GM19467 (cell line): Measurements from ENCODE around the gene B4GALT5.
"Not testable (repeated sequence)": the region's sequence is repeated elsewhere in the genome, so short reads cannot be mapped to it uniquely, and the experiment has no call there.

ENCODE experiments used
- ATAC-seq: cut with Tn5 transposase; IDR thresholded peaks from one replicate; pipeline ENCODE4 v1.9.1; 2021; ENCODE audit warnings: mild to moderate bottlenecking, moderate library complexity; ENCODE audit not compliant: unreplicated experiment

B4GALT5 gene

DNA sequence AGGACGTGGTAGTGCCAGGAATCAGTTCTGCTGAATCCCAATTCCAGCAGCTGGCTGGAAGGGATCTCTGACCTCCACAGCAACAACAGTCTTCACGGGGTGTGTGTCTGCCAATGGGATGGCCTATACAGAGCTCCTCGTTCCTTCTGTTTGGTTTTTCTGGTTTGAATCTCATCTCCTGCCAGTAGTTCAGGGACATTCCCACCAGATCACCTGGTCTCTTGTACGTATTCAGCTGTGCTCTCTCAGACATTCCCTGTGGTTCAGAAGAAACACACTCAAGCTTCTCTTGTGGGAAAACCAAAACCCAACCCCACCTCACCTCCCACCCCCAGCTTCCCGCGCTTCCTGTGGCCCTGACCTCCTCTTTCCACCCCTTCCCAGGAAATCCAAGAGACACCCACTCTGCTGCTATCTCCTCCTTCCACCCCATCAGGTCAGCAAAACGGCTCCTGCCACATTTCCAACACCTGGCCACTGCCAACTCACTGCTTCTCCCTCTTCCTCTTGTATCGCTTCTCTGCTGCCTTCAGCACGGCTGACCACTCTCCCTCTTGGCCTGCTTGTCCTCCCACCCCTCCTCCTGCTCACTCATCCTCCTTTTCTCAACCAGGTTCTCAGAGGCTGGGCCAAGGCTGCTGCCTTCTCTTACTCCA is 82.5 kb downstream of the B4GALT5 start:
- peak; percentile 14 for ATAC-seq

DNA sequence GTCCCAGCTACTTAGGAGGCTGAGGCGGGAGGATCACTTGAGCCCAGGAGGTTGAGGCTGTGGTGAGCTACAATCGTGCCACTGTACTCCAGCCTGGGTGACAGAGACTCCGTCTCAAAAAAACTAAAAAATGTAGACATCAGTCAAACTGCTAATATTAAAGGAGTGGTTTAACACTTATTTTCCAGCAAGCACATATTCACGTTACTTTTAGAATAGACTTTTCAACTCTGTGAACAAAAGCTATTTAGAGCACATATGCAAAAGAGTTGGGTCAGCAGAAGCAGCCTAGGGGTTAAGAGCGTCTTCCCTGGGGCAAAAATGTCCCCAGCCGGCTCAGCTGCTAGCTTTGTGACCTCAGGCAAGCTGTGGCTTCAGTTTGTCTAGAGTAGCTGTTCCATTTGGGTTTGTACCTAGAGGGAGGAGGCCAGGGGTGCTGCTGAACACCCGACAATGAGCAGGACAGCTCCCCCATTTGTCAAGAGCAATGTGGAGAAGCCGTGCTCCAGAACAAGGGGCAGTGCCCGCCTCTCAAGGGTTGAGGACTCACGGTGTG is 83.2 kb downstream of the B4GALT5 start:
- peak; percentile 70 for ATAC-seq

DNA sequence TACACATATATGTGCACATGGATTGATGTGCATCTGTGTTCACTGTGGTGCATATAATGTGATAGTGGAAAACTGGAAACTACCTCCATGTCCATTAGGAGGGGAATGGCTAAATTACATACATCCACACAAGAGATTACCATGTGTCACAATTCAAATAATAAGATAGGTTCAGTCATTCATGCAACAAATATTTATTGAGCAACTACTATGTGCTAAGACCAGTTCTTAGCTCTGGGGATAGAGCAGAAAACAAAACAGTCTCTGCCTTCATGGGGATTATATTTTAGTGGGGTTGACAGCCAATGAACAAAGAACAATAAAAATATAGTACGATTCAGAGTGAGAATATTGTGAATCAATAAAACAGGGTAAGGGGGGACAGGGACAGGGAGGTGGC is 84.1 kb downstream of the B4GALT5 start:
- no peak for ATAC-seq

DNA sequence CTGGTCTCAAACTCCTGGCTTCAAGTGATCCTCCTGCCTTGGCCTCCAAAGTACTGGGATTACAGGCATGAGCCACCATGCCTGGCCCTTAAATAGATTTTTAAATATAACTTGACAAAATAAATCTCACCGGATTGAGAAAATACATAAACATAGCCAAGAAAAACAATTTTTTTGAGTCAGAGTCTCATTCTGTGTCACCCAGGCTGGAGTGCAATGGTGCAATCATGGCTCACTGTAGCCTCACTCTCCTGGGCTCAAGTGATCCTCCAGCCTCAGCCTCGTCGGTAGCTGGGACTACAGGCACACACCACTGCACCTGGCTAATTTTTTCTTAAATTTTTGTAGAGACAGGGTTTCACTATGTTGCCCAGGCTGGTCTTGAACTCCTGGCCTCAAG is 85.4 kb downstream of the B4GALT5 start:
- ATAC-seq: not testable (repeated sequence)

DNA sequence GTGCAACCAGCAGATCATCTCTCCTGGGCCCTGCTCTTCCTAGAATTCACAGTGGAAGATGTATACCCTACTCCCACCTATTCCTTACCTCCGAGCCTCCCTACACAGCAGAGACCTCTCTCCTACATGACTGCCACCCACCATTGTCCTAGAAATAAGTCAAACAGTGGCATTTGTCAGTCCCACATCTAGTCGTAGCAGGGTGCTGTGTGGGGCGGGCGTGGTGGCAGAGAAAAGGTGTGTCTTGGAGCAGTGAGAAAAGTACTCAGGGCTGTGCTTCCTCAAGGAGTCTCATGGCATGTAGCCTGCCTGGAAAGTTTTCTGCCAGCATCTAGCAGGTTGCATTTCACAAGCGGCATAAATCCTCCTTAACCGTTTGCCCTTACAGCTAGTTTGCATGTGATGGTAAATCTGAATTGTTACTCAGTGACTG is 86.3 kb downstream of the B4GALT5 start:
- ATAC-seq: no peak

DNA sequence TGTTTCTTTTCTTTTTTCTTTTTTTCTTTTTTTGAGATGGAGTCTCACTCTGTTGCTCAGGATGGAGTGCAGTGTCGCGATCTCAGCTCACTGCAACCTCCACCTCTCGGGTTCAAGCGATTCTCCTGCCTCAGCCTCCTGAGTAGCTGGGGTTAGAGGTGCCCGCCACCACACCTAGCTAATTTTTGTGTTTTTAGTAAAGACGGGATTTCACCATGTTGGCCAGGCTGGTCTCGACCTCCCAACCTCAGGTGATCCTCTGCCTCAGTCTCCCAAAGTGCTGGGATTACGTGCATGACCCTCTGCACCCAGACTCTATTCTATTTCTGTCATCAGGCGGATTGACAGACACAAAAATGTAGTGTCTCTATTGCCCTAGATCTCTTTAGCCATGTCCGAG is 88.7 kb downstream of the B4GALT5 start:
- ATAC-seq: not testable (repeated sequence)

DNA sequence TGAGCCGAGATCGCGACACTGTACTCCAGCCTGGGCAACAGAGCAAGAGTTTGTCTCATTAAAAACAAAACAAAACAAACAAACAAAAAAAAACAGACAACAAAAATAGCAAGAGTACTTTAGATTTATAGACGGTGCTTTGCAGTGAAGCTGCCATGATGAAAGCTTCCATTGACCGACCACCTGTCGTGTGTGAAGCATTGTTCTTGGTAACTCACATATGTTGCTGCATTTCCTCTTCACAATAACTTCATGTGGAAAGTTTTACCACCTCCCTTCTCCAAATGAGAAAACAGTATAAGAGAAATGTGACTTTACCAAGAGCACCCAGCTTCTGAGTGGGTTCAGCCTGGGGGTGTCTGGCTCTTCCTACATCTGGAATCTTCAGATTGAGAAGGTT is 89.4 kb downstream of the B4GALT5 start:
- no peak for ATAC-seq

DNA sequence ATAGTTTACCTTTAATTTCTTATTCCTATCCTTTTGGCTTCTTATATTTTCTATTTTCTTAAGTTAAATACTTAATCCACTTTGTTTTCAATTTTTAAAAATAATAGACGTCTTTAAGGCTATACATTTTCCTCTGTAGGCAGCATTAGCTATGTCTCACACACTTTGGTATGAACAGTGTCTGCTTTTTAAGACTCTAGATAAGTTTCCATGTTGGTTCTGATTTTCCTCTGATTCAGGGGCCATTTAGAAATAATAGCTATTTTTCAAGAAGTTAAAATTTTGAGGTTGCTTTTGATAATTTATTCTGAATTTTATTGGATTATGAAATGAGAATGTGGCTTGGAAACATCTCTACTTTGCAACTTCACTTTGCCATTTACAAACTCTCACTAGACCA is 91.4 kb downstream of the B4GALT5 start:
- ATAC-seq: no peak

DNA sequence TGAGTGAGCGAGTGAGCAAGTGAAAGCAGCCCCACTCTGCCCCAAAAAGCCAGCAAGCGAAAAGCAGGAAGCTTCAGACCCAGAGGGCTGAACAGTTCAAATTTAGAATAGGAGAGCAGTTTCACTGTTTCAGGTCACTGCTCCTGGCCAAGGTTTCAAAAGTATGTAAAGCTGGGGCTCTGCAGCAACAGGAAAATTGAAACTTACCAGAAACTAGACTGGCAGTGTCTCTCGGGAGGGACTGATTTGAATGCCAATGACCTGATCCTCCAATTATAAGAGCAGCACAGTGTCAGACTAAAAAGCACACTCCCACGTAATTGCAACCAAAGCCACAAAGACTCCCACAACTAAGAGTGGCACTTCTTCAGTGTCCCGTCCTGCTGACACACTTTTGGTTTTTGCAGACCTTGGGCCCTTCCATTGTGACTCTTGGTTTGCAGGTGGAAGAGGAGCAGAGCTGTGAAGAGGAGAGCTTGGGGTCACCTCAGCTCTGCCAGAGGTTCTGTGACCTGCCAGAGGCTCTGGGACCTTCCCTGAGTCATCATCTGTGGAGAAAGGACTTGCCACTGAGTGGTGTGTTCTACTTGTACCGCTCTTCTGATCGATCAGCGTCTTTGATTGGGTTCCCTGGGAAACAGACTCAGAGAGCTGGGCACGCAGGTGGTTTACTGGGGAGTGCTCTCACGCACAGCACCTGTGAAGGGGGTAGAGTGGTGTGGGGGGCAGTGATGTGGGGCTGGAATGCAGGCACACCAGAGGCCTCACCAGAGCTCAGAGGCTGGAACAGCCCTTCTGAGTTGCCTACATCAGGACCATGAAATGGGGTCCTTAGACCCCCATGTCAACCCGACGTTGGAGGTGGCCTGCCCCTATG is 93.1 kb downstream of the B4GALT5 start:
- peak; percentile 74 for ATAC-seq

DNA sequence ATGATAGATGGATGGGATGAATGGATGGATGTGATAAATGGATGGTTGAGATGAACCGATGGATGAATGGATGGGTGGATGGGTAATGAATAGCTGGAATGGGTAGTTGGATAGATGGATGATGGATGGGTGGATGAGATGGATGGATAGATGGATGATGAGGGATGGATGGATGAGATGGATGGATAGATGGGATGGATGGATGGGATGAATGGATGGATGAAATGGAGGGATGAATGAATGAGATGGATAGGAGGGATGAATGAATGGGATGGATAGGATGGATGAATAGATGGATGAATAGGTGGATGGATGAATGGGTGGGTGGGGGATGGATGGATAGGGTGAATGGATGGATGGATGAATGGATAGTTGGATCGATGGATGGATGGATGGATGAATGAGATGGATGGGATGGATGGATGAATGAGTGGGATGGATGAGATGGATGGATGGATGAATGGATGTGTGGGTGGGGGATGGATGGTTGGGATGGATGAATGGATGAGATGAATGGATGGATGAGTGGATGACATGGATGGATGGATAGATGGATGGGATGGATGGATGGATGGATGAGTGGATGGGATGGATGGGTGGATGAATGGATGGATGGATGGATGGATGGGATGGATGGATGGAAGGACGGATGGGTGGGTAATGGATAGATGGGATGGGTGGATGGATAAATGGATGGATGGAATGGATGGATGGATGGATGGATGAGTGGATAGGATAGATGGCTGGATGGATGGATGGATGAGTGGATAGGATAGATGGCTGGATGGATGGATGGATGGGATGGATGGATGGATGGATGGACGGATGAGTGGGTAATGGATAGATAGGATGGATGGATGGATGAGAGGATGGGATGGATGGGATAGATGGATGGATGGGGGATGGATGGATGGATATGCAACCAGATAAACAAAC is 94.3 kb downstream of the B4GALT5 start:
- no peak for ATAC-seq

DNA sequence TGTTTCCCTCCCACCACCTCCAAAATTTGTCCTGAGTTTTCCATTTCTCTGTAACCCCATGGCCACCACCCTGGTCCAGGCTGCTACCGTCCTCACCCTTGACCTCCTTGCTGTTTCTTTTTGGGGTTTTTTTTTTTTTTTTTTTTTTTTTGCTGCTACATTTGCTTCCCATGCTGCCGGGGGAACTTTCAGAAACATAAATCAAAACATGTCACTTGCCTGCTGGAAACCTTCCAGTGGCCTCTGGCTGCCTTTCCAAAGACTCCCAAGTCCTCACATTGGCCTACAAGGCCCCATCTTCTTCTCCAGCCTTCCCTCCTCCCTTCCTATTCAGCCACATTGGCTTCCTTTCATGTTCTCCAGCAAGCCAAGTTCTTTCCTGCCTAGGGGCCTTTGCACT is 95.4 kb downstream of the B4GALT5 start:
- ATAC-seq: no peak

DNA sequence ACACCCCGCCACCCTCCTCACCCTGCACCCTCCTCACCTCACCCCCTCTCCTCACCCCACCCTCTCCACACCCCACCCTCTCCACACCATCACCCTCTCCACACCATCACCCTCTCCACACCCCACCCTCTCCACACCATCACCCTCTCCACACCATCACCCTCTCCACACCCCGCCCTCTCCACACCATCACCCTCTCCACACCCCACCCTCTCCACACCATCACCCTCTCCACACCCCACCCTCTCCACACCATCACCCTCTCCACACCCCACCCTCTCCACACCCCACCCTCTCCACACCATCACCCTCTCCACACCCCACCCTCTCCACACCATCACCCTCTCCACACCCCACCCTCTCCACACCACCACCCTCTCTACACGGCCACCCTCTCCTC is 96.3 kb downstream of the B4GALT5 start:
- ATAC-seq: not testable (repeated sequence)

DNA sequence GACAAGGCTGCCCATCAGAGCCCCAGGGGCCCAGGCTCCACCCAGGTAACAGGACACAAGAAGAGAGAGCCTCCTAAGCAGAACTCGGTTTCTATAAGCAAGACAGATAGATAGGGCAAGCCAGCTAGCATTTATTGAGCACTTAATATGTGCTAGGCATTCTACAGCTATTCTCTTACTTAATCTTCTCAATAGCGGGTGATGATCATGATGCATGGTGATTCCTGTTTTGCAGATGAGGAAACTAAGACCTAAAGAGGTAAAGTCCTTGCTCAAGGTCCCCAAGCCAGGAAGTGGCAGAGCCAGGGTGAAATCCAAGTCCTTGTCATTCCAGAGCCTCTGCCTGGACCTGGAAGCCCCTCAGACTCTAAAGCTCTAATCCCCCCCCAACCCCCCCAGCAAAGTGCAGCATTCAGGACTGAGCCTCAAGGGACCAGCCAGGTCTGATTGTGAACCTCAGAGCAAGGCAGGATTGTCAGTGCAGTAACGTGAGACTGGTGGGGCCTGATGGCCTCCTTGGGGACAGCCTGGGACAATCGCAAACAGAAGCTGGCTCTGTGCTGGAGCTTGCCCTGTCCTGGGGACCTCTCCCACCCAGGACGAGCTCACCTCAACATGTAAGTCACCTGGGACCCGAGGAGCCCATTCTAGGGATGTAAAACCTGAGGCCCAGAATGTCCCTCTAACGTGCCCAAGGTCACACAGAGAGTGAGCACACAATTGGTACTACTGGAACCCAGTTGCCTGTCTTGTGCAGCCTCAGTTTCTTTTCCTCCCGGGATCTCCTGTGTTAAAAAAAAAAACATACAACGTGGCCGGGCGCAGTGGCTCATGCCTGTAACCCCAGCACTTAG is 97.3 kb downstream of the B4GALT5 start:
- ATAC-seq: no peak

DNA sequence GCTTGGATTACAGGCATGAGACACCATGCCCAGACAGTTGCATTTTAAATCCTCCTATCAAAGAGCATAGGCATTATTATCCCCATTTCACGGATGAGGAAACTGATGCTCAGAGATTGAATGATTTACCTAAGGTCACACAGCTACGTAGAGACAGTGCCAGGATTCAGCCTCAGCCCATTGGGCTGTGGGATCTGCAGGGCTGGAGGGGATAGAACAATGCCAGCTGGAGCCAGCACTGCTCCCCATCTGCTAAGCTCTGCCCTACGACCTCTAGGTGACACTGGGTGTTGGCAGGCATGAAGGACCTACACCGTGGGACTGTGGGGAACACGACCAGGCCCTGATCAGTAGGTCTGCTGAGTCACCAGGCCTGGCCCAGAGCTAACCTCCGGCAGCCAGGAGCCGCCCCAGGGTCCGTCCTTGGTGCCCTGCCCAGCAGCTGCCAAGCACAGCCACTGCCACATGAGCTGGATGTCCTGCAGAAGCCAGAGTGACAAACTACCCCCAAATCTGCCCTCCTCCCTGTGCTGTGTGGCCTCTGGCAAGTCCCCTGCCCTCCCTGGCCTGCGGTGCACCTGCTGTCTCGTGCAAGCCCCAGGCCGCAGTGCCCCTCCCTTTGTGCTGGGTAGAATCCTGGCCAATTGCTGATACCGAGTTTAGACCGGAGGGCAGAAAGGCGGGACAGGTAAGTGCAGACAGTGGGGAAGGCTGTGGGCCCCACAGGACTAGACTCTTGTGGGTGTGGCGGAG is 98.1 kb downstream of the B4GALT5 start:
- no peak for ATAC-seq

DNA sequence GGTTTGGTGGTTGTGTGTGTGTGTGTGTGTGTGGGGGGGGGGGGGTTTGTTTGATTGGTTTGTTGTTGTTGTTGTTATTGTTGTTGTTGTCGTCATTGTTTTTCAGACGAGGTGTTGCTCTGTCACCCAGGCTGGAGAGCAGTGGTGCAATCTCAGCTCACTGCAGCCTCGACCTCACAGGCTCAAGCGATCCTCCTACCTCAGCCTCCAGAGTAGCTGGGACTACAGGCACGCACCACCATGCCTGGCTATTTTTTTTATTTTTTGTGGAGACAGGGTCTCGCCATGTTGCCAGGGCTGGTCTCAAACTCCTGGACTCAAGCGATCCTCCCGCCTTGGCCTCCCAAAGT is 98.7 kb downstream of the B4GALT5 start:
- ATAC-seq: not testable (repeated sequence)

DNA sequence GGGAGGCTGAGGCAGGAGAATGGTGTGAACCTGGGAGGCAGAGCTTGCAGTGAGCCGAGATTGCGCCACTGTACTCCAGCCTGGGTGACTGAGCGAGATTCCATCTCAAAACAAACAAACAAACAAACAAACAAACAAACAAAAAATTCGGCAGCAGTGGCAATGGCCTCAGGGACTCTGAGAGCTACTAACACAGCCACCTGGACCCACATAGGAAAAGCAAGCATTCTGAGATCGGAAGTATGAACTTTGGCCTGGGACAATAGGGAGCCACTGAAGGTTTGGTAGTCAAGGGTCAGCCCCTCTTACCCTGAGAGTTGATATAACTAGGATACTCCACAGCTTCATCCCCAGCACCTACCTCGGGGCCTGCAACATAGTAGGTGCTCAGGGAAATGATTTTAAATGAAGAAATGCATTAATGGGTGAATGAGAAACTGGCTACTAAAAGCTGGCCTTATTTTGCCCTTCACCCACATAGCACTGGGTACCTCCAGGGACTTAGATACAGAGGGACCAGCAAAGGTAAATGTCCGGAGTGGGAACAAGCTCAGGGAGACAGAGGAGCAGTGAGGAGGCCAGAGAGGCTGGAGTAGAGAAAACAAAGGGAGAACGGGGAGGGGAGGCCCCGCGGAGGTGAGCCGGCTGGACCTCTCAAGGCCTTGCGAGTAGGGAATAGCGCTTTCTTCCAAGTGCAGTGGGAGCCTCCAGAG is 99.2 kb downstream of the B4GALT5 start:
- no peak for ATAC-seq

DNA sequence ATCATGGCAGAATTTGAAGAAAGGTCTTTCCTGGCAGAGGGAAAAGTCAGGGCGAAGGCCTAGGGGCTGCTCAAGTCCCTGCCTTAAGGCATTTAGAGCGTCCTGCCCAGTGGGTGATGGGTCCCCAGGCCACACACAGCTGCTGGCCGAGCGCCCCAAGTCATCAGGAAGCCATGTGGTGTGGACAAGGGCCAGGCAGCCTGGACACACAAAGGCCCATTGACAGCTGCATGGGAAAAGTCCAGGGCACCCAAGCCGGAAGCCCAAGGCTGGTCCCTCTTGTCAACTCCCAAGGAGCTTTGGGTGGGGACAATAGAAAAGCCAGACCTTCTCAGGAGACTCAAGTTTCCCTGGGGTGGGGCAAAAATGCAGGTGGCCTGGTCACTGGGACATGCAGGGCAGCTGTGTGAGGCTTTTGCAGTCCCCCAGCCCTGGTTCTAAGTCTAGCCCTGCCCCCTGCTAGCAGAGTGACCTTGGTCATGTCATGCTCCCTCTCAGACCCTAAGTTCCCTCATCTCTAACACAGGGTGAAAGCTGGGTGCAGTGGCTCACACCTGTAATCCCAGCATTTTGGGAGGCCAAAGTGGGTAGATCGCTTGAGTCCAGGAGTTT is 101.4 kb downstream of the B4GALT5 start:
- no peak for ATAC-seq

DNA sequence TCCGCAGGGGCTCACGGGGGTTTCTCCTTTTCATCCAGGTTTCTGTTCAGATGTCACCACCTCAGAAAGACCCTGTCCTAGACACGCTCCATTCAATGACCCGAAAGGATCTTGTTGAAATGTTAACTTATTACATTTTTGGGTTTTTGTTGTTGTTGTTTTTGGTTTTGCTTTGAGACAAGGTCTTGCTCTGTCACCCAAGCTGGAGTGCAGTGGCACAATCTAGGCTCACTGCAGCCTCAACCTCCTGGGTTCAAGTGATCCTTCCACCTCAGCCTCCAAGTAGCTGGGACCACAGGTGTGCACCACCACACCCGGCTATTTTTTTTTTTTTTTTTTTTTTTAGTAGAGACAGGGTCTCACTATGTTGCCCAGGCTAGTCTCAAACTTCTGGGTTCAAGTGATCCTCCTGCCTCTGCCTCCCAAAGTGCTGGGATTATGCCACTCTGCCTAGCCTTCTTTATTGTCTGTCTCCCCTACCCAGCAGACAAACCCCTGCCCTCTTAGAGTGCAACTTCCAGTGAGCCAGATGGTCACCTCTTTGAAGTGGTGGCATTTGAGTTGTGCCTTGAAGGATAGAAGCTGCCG is 102.0 kb downstream of the B4GALT5 start:
- ATAC-seq: not testable (repeated sequence)
